WTC11 (cell line): ENCODE data around the gene GJD3. TPM values are rescaled to one million over a fixed set of nuclear protein-coding genes. Genes with fewer than 3 reads are reported as not detected.

ENCODE experiments used
- ATAC-seq: fragments of 200-7000 bp; cut with Tn5 transposase; 2 replicates; pipeline ENCODE4 v1.10.0; 2021; ENCODE audit warnings: mild to moderate bottlenecking, moderate library complexity
- CTCF ChIA-PET: fragments of 300-600 bp; sonication (Branson Sonifier 250); formaldehyde crosslinking; loops from one replicate; lab custom pipeline; 2021; ENCODE audit warnings: antibody characterized with exemption; lab: Charles Lee
- POLR2A ChIA-PET: fragments of 350-600 bp; sonication (Branson Sonifier 250); formaldehyde crosslinking; loops from one replicate; lab custom pipeline; 2021; ENCODE audit warnings: antibody characterized with exemption; lab: Charles Lee
- DNase-seq: peaks from one replicate; pipeline ENCODE4 v3.0.0; 2021; ENCODE audit warnings: low spot score
- H3K27ac Mint-ChIP-seq: 2 replicates; pipeline ENCODE4 v1.8.0; 2021; ENCODE audit warnings: mixed read lengths
- H3K27me3 Mint-ChIP-seq: 2 replicates; pipeline ENCODE4 v1.8.0; 2021; ENCODE audit warnings: low read depth, mild to moderate bottlenecking, moderate library complexity, mixed read lengths
- H3K36me3 Mint-ChIP-seq: 2 replicates; pipeline ENCODE4 v1.8.0; 2021; ENCODE audit warnings: mixed read lengths
- H3K4me1 Mint-ChIP-seq: 2 replicates; pipeline ENCODE4 v1.8.0; 2022; ENCODE audit warnings: mixed read lengths
- H3K4me3 Mint-ChIP-seq: 2 replicates; pipeline ENCODE4 v1.8.0; 2021; ENCODE audit warnings: mild to moderate bottlenecking, moderate library complexity, mixed read lengths
- H3K9me3 Mint-ChIP-seq: 2 replicates; pipeline ENCODE4 v1.8.0; 2021; ENCODE audit warnings: mixed read lengths
- ATF1 ChIP-seq: sonication (generic); formaldehyde crosslinking; IDR thresholded peaks from 2 replicates; pipeline ENCODE4 v1.8.1; 2023; ENCODE audit warnings: mild to moderate bottlenecking, moderate library complexity, missing genetic modification reagents
- CREB1 ChIP-seq: sonication (generic); formaldehyde crosslinking; IDR thresholded peaks from 2 replicates; pipeline ENCODE4 v1.8.0; 2023; ENCODE audit warnings: mild to moderate bottlenecking, missing genetic modification reagents
- GABPB1 ChIP-seq: sonication (generic); formaldehyde crosslinking; IDR thresholded peaks from 2 replicates; pipeline ENCODE4 v1.8.1; 2023; ENCODE audit warnings: mild to moderate bottlenecking, missing genetic modification reagents
- GTF2I ChIP-seq: fragments of 250-450 bp; sonication (Bioruptor Pico); conservative IDR thresholded peaks from 2 replicates; pipeline ENCODE4 v1.4.0; 2021; ENCODE audit warnings: mild to moderate bottlenecking
- JAZF1 ChIP-seq: fragments of 250-450 bp; sonication (Bioruptor Pico); IDR thresholded peaks from 2 replicates; pipeline ENCODE4 v1.9.0; 2021; ENCODE audit warnings: moderate library complexity, mild to moderate bottlenecking, inconsistent platforms
- KAT7 ChIP-seq: sonication (generic); formaldehyde crosslinking; IDR thresholded peaks from 2 replicates; pipeline ENCODE4 v1.8.1; 2023; ENCODE audit warnings: missing genetic modification reagents, mild to moderate bottlenecking, borderline replicate concordance
- MYBL2 ChIP-seq: sonication (generic); formaldehyde crosslinking; IDR thresholded peaks from 2 replicates; pipeline ENCODE4 v1.8.1; 2023; ENCODE audit warnings: mild to moderate bottlenecking, moderate library complexity, missing genetic modification reagents
- NFYB ChIP-seq: sonication (generic); formaldehyde crosslinking; conservative IDR thresholded peaks from 2 replicates; pipeline ENCODE4 v1.8.0; 2022; ENCODE audit warnings: low read depth, missing genetic modification reagents
- NR1H2 ChIP-seq: sonication (generic); formaldehyde crosslinking; IDR thresholded peaks from 2 replicates; pipeline ENCODE4 v1.9.0; 2021; ENCODE audit warnings: mild to moderate bottlenecking, moderate library complexity, missing genetic modification reagents
- NR2C2 ChIP-seq: sonication (generic); formaldehyde crosslinking; IDR thresholded peaks from 2 replicates; pipeline ENCODE4 v1.8.0; 2022; ENCODE audit warnings: mild to moderate bottlenecking, missing genetic modification reagents
- NR3C1 ChIP-seq: sonication (generic); formaldehyde crosslinking; conservative IDR thresholded peaks from 2 replicates; pipeline ENCODE4 v1.8.1; 2023; ENCODE audit warnings: low read depth, mild to moderate bottlenecking, missing genetic modification reagents
- TP53 ChIP-seq: sonication (generic); formaldehyde crosslinking; IDR thresholded peaks from 2 replicates; pipeline ENCODE4 v1.8.1; 2023; ENCODE audit warnings: mild to moderate bottlenecking, missing genetic modification reagents
- total RNA-seq: library from RNA; stranded (reverse); gene quantifications from 3 replicates; pipeline ENCODE4 v1.2.3, GENCODE V29; 2021
- TF ChIP-seq, protein P1 (sequence below): fragments of 250-450 bp; sonication (Bioruptor Pico); IDR thresholded peaks from 2 replicates; pipeline ENCODE4 v1.9.0; 2021; ENCODE audit warnings: mild to moderate bottlenecking, borderline replicate concordance
- TF ChIP-seq, protein P2 (sequence below): sonication (generic); formaldehyde crosslinking; IDR thresholded peaks from 2 replicates; pipeline ENCODE4 v1.8.1; 2022; ENCODE audit warnings: mild to moderate bottlenecking, missing genetic modification reagents, moderate library complexity, borderline replicate concordance
- TF ChIP-seq, protein P3 (sequence below): sonication (generic); formaldehyde crosslinking; IDR thresholded peaks from 2 replicates; pipeline ENCODE4 v1.8.1; 2022; ENCODE audit warnings: missing genetic modification reagents, borderline replicate concordance
- TF ChIP-seq, protein P4 (sequence below): sonication (generic); formaldehyde crosslinking; IDR thresholded peaks from 2 replicates; pipeline ENCODE4 v1.8.1; 2023; ENCODE audit warnings: mild to moderate bottlenecking, missing genetic modification reagents
- TF ChIP-seq, protein P5 (sequence below): fragments of 250-450 bp; sonication (Bioruptor Pico); IDR thresholded peaks from 2 replicates; pipeline ENCODE4 v1.9.0; 2021; ENCODE audit warnings: mild to moderate bottlenecking

GJD3 gene
- total RNA-seq, 1 experiment from 2014 or later: 2.3 TPM

DNA sequence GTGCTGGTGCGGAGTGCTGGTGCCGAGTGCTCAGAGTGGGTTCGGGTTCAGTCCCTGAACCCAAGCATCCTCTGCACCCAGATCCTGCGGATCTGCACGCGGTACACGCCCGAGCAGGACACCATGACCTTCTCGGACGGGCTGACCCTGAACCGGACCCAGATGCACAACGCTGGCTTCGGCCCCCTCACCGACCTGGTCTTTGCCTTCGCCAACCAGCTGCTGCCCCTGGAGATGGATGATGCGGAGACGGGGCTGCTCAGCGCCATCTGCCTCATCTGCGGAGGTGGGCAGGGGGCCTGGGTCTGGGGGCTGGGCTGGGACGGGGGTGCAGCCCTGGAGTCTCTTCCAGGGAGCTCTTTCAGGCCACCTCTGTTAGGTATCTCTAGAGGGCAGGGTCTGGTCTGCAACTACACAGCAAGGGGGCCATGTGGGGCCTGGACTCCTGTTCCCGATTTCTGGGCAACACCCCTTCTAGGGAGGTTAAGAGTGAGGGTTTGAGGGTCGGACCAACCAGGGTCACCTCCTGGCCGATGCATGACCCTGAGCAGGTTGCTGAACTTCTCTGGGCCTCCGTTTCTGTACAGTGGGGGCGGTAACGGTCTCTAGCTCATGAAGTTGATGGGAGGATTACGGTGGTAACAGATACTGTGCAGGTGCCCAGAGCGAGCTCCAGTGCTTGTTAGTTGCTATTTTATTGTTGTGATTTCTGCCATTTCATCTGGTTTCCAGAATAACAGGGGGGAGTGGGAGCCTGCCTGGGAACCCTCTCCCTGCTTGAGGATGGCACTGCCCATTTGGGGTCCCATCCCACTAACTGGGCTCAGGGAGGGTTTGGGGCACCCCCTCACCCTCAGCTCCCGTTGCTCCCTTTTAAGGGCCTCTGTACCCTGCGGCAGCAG is 10.1 kb downstream of the GJD3 start:
- H3K4me1 Mint-ChIP-seq: peaks cover 53% of the 10 kb centered on the region
- ChIA-PET POLR2A (interaction anchor here (0.6 to 3.2 kb wide), 5 partner anchors 10 to 122 kb away, joined by 3 to 14 read pairs (median 7); partner anchors contain the start of gene CDC6), CTCF (interaction anchor here (0.6 to 6.2 kb wide), 57 partner anchors 9 to 341 kb away, joined by 3 to 259 read pairs (median 6); partner anchors contain the start of genes CDC6, GJD3, IGFBP4 and RARA)
- DNase-seq (no peak), ATAC-seq (no peak)
- H3K9me3 Mint-ChIP-seq: no peaks in the 10 kb centered on the region
- no peak overlapping the region for H3K4me3 Mint-ChIP-seq
- TF ChIP-seq, protein P1, sequence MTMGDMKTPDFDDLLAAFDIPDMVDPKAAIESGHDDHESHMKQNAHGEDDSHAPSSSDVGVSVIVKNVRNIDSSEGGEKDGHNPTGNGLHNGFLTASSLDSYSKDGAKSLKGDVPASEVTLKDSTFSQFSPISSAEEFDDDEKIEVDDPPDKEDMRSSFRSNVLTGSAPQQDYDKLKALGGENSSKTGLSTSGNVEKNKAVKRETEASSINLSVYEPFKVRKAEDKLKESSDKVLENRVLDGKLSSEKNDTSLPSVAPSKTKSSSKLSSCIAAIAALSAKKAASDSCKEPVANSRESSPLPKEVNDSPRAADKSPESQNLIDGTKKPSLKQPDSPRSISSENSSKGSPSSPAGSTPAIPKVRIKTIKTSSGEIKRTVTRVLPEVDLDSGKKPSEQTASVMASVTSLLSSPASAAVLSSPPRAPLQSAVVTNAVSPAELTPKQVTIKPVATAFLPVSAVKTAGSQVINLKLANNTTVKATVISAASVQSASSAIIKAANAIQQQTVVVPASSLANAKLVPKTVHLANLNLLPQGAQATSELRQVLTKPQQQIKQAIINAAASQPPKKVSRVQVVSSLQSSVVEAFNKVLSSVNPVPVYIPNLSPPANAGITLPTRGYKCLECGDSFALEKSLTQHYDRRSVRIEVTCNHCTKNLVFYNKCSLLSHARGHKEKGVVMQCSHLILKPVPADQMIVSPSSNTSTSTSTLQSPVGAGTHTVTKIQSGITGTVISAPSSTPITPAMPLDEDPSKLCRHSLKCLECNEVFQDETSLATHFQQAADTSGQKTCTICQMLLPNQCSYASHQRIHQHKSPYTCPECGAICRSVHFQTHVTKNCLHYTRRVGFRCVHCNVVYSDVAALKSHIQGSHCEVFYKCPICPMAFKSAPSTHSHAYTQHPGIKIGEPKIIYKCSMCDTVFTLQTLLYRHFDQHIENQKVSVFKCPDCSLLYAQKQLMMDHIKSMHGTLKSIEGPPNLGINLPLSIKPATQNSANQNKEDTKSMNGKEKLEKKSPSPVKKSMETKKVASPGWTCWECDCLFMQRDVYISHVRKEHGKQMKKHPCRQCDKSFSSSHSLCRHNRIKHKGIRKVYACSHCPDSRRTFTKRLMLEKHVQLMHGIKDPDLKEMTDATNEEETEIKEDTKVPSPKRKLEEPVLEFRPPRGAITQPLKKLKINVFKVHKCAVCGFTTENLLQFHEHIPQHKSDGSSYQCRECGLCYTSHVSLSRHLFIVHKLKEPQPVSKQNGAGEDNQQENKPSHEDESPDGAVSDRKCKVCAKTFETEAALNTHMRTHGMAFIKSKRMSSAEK (CRISPR knock-in tag): no peak
- TF ChIP-seq, protein P2, sequence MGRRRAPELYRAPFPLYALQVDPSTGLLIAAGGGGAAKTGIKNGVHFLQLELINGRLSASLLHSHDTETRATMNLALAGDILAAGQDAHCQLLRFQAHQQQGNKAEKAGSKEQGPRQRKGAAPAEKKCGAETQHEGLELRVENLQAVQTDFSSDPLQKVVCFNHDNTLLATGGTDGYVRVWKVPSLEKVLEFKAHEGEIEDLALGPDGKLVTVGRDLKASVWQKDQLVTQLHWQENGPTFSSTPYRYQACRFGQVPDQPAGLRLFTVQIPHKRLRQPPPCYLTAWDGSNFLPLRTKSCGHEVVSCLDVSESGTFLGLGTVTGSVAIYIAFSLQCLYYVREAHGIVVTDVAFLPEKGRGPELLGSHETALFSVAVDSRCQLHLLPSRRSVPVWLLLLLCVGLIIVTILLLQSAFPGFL (CRISPR knock-in tag): no peak
- TF ChIP-seq, protein P3, sequence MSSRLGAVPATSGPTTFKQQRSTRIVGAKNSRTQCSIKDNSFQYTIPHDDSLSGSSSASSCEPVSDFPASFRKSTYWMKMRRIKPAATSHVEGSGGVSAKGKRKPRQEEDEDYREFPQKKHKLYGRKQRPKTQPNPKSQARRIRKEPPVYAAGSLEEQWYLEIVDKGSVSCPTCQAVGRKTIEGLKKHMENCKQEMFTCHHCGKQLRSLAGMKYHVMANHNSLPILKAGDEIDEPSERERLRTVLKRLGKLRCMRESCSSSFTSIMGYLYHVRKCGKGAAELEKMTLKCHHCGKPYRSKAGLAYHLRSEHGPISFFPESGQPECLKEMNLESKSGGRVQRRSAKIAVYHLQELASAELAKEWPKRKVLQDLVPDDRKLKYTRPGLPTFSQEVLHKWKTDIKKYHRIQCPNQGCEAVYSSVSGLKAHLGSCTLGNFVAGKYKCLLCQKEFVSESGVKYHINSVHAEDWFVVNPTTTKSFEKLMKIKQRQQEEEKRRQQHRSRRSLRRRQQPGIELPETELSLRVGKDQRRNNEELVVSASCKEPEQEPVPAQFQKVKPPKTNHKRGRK (CRISPR knock-in tag): no peak
- no peak for TF ChIP-seq NR1H2
- no peak for TF ChIP-seq CREB1 (CRISPR knock-in tag)
- TF ChIP-seq, protein P4, sequence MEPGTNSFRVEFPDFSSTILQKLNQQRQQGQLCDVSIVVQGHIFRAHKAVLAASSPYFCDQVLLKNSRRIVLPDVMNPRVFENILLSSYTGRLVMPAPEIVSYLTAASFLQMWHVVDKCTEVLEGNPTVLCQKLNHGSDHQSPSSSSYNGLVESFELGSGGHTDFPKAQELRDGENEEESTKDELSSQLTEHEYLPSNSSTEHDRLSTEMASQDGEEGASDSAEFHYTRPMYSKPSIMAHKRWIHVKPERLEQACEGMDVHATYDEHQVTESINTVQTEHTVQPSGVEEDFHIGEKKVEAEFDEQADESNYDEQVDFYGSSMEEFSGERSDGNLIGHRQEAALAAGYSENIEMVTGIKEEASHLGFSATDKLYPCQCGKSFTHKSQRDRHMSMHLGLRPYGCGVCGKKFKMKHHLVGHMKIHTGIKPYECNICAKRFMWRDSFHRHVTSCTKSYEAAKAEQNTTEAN (CRISPR knock-in tag): no peak
- TF ChIP-seq GTF2I (CRISPR knock-in tag): no peak
- TF ChIP-seq, protein P5, sequence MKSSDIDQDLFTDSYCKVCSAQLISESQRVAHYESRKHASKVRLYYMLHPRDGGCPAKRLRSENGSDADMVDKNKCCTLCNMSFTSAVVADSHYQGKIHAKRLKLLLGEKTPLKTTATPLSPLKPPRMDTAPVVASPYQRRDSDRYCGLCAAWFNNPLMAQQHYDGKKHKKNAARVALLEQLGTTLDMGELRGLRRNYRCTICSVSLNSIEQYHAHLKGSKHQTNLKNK (CRISPR knock-in tag): no peak
- TF ChIP-seq NR2C2 (CRISPR knock-in tag): no peak
- no peak for TF ChIP-seq MYBL2 (CRISPR knock-in tag)
- no peak for TF ChIP-seq TP53 (CRISPR knock-in tag)
- TF ChIP-seq NR3C1 (CRISPR knock-in tag): no peak
- TF ChIP-seq ATF1: no peak
- no peak for TF ChIP-seq GABPB1 (CRISPR knock-in tag)
- no peak for TF ChIP-seq JAZF1 (CRISPR knock-in tag)
- TF ChIP-seq KAT7: no peak
- TF ChIP-seq NFYB (CRISPR knock-in tag): no peak
- H3K36me3 Mint-ChIP-seq: peaks cover 13% of the 10 kb centered on the region
- peaks cover 11% of the 10 kb centered on the region for H3K27me3 Mint-ChIP-seq
- H3K27ac Mint-ChIP-seq: 0 out of 2 replicates have a peak overlapping the region, but pooled peaks have one; percentile 45
